ENCODE data around the gene TMEM107.

Gene TMEM107

DNA sequence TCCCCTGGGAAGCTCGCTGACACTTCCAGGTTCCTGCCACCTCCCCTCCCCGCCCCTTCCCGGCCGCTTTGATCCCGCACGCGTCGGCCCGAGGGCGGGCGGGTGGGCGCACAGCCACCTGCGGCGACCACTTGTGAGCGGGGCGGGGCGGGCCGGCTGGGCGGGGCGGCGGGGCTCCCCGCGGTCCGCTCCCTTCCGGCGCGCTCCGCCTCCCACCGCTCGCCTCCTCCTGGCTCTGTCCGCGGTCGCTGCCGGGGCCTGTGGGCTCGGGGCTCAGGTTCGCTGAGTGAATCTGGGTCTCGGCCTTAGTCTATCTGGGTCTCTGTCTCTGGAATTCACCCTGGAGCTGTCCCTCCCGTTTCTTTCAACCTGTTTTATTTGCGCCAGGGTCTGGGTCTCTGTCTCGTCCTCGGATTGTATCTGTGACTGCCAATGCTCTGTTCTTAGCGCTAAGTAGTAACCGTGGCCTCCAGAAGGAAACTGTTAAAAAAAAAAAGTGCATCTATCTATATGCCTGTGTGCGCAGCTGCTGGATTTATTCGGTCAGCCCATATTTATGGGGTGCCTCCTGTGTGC lies 49.6 kb downstream of the TMEM107 start (continued):
- TF ChIP-seq ZNF362 (tag by site-specific recombination; IDR thresholded peaks at IDR 0.05), result peak; percentile 65
- peak; percentile 86; the same call in 1 of the 2 replicates for TF ChIP-seq TCF7L2 (IDR thresholded peaks at IDR 0.05; ENCODE audit: borderline replicate concordance, low read depth, low read length)
- TF ChIP-seq, protein P1, sequence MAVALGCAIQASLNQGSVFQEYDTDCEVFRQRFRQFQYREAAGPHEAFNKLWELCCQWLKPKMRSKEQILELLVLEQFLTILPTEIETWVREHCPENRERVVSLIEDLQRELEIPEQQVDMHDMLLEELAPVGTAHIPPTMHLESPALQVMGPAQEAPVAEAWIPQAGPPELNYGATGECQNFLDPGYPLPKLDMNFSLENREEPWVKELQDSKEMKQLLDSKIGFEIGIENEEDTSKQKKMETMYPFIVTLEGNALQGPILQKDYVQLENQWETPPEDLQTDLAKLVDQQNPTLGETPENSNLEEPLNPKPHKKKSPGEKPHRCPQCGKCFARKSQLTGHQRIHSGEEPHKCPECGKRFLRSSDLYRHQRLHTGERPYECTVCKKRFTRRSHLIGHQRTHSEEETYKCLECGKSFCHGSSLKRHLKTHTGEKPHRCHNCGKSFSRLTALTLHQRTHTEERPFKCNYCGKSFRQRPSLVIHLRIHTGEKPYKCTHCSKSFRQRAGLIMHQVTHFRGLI (tag by site-specific recombination; IDR thresholded peaks at IDR 0.05), result peak; percentile 36; the same call in 1 of the 2 replicates
- no peak for TF ChIP-seq MEIS1 (CRISPR knock-in tag; IDR thresholded peaks at IDR 0.05; ENCODE audit: borderline replicate concordance)
- peak; percentile 62; the same call in 1 of the 2 replicates for TF ChIP-seq ZNF660 (tag by site-specific recombination; IDR thresholded peaks at IDR 0.05)
- 0 out of 2 replicates have a peak, but pooled peaks have one; percentile 21 for TF ChIP-seq ZSCAN30 (tag by site-specific recombination; IDR thresholded peaks at IDR 0.05)
- TF ChIP-seq SP7 (tag by site-specific recombination; IDR thresholded peaks at IDR 0.05), result no peak
- no peak for TF ChIP-seq ZNF624 (tag by site-specific recombination; IDR thresholded peaks at IDR 0.05)
- 0 out of 2 replicates have a peak, but pooled peaks have one; percentile 37 for TF ChIP-seq TRIM28 (IDR thresholded peaks at IDR 0.05; ENCODE audit: borderline replicate concordance, low read length)

- peaks cover 14% of the 10 kb centered on the region for H3K4me1 ChIP-seq (ENCODE audit: control insufficient read depth, insufficient read depth, low read length)
- POLR2A ChIA-PET, result interaction anchor here (0.9 to 1.6 kb wide), 3 partner anchors 28 to 98 kb away, joined by 3 to 6 read pairs (median 4); no protein-coding TSS in a partner anchor
- H3K36me3 ChIP-seq (ENCODE audit: control insufficient read depth in 2 of 2, insufficient read depth in 1 of 2, low read length in 2 of 2), result no peaks in the 10 kb centered on the region
- H3K27ac ChIP-seq (ENCODE audit: extremely low read depth, low read depth, low read length), result peak overlapping the region; percentile 77
- H3K4me3 ChIP-seq (ENCODE audit: low read depth, low read length), result peak overlapping the region; percentile 55
- H3K9me3 ChIP-seq (ENCODE audit: control insufficient read depth, insufficient read depth, low read depth, low read length), result no peaks in the 10 kb centered on the region
- CTCF ChIA-PET, result interaction anchor here (0.6 to 4.7 kb wide), 6 partner anchors 10 to 438 kb away, joined by 3 to 36 read pairs (median 4); no protein-coding TSS in a partner anchor
- TF ChIP-seq ZNF677 (tag by site-specific recombination; IDR thresholded peaks at IDR 0.05) (no peak), ZNF423 (tag by site-specific recombination; IDR thresholded peaks at IDR 0.05) (peak; percentile 37; the same call in 1 of the 2 replicates), ZBTB6 (tag by site-specific recombination; IDR thresholded peaks at IDR 0.05) (no peak), ZSCAN16 (tag by site-specific recombination; IDR thresholded peaks at IDR 0.05) (peak; percentile 60; the same call in 1 of the 2 replicates), ZFP3 (tag by site-specific recombination; IDR thresholded peaks at IDR 0.05; ENCODE audit: low read depth) (no peak), ZBTB17 (tag by site-specific recombination; IDR thresholded peaks at IDR 0.05) (peak; percentile 88), SCRT2 (tag by site-specific recombination; IDR thresholded peaks at IDR 0.05) (no peak), ZNF155 (tag by site-specific recombination; IDR thresholded peaks at IDR 0.05) (no peak), GFI1B (tag by site-specific recombination; IDR thresholded peaks at IDR 0.05) (no peak), KLF1 (tag by site-specific recombination; IDR thresholded peaks at IDR 0.05) (peak; percentile 87), ZNF221 (tag by site-specific recombination; IDR thresholded peaks at IDR 0.05; ENCODE audit: borderline replicate concordance) (no peak), SP2 (tag by site-specific recombination; IDR thresholded peaks at IDR 0.05) (peak; percentile 80), ZNF266 (tag by site-specific recombination; IDR thresholded peaks at IDR 0.05; ENCODE audit: low read depth) (no peak), ZNF837 (tag by site-specific recombination; IDR thresholded peaks at IDR 0.05) (no peak), SALL2 (tag by site-specific recombination; IDR thresholded peaks at IDR 0.05; ENCODE audit: borderline replicate concordance) (no peak), KLF16 (tag by site-specific recombination; IDR thresholded peaks at IDR 0.05) (0 out of 2 replicates have a peak, but pooled peaks have one; percentile 0), ZNF629 (tag by site-specific recombination; IDR thresholded peaks at IDR 0.05) (no peak; the same call in 1 of the 2 replicates), ZSCAN23 (tag by site-specific recombination; IDR thresholded peaks at IDR 0.05) (no peak; the same call in 1 of the 2 replicates), ZNF701 (tag by site-specific recombination; IDR thresholded peaks at IDR 0.05) (no peak), ZNF239 (tag by site-specific recombination; IDR thresholded peaks at IDR 0.05) (no peak)
- TF ChIP-seq, protein P2, sequence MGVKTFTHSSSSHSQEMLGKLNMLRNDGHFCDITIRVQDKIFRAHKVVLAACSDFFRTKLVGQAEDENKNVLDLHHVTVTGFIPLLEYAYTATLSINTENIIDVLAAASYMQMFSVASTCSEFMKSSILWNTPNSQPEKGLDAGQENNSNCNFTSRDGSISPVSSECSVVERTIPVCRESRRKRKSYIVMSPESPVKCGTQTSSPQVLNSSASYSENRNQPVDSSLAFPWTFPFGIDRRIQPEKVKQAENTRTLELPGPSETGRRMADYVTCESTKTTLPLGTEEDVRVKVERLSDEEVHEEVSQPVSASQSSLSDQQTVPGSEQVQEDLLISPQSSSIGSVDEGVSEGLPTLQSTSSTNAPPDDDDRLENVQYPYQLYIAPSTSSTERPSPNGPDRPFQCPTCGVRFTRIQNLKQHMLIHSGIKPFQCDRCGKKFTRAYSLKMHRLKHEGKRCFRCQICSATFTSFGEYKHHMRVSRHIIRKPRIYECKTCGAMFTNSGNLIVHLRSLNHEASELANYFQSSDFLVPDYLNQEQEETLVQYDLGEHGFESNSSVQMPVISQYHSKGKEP (tag by site-specific recombination; IDR thresholded peaks at IDR 0.05), result no peak
- TF ChIP-seq, protein P3, sequence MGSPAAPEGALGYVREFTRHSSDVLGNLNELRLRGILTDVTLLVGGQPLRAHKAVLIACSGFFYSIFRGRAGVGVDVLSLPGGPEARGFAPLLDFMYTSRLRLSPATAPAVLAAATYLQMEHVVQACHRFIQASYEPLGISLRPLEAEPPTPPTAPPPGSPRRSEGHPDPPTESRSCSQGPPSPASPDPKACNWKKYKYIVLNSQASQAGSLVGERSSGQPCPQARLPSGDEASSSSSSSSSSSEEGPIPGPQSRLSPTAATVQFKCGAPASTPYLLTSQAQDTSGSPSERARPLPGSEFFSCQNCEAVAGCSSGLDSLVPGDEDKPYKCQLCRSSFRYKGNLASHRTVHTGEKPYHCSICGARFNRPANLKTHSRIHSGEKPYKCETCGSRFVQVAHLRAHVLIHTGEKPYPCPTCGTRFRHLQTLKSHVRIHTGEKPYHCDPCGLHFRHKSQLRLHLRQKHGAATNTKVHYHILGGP (tag by site-specific recombination; IDR thresholded peaks at IDR 0.05), result no peak
Observed at GRCh38 chr17:8125947-8126490, 50.2 kb downstream of the TMEM107 start.
